Daoy (cell line): ENCODE data around the gene KLK6. TPM values are rescaled to one million over a fixed set of nuclear protein-coding genes. Genes with fewer than 3 reads are reported as not detected.
"Not testable (repeated sequence)": the region's sequence is repeated elsewhere in the genome, so short reads cannot be mapped to it uniquely, and the experiment has no call there.

ENCODE experiments used
- DNase-seq: peaks from one replicate; pipeline ENCODE4 v3.0.0-alpha.2; 2015; ENCODE audit warnings: low read depth
- total RNA-seq: library from RNA; depleted of rRNA; stranded (reverse); fragments of >200 nt; shearing (Covaris generic); gene quantifications from 2 replicates; pipeline ENCODE4 v1.2.3, GENCODE V29; 2014

The KLK6 gene
- total RNA-seq, 1 experiment from 2014 or later: not detected

DNA sequence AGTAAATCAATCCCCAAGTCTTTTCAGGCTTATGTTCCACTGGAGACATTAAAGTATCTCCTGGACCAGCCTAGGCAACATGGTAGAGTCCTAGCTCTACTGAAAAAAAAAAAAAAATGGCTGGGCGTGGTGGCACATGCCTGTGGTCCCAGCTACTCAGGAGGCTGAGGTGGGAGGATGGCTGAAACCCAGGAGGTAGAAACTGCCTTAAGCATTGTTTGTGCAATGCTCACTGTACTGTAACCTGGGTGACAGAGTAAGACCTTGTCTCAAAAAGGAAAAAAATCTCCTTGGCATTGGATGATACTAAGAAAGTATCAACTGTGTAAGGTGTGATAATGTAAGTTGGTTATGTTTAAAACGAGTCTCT lies 23.3 kb upstream of the KLK6 start:
- no peak for DNase-seq

DNA sequence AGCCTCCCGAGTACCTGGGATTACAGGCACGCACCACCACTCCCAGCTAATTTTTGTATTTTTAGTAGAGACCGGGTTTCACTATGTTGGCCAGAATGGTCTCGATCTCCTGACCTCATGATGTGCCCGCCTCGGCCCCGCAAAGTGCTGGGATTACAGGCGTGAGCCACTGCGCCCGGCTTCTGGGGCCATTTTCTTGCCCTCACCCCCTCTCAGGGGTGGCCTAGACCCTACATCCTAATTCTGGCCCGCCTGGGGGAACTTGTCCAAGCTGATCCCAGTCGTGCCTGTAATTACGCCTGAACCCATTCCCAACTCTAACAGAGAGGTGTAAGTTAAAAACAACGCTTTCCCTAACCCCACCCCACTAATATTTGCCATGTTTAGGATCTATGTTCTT lies 15.0 kb upstream of the KLK6 start:
- not testable (repeated sequence) for DNase-seq

DNA sequence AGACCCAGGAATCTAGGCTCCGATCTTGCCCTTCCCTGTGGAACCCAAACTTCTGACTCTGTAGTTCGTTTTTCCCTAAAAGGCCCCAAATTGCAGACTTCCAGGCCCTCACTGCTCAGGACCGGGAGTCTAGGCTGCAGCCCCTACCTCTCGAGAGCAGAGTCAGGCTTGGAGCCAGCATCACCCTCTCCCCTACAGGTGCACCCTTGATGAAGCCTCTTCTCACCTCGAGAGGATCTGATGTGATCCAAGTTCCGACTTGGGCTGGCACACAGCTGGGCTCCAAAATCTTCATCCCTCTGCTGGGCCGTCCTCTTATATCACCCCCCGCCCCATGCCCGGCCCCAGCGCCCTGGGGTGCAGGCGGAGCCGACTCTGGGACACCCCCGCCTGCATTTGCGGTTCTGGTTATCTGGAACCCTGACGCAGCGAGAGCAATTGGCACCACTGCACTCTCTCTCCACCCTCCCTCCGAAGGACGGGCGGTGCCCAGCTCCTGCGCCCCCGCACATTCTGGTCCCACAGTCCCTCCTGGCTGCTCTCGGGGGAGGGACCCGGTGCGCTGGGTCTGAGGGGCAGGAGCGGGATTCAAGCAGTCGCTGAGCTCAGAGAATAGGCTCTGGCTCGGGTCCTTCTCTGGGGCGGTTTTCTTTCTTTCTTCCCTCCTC lies 14.4 kb upstream of the KLK6 start, which contains the start of gene KLK7:
KLK7 (minus strand) TSS at position 293 of the 668 bp plus-strand sequence. CDS start 1,518 bp downstream, outside the sequence.
- DNase-seq: peak; percentile 46

DNA sequence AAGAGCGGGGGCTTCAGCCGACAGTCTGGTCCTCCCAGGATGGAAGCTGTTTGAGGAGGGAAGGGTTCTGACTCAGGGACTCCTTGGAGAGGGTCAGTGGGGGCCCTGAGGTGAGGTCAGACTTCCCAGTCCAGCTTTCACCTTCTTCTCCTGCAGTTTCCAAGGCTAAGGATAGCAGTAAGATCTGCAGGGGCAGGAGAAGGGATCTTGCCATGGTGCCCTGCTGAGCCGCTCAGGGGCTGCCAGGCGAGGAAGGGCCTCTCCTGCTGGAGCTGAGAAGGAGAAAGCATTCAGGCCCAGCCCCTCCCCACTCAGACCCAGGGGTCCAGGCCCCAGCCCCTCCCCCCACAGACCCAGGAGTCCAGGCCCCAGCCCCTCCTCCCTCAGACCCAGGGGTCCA lies 12.8 kb upstream of the KLK6 start:
- no peak for DNase-seq

DNA sequence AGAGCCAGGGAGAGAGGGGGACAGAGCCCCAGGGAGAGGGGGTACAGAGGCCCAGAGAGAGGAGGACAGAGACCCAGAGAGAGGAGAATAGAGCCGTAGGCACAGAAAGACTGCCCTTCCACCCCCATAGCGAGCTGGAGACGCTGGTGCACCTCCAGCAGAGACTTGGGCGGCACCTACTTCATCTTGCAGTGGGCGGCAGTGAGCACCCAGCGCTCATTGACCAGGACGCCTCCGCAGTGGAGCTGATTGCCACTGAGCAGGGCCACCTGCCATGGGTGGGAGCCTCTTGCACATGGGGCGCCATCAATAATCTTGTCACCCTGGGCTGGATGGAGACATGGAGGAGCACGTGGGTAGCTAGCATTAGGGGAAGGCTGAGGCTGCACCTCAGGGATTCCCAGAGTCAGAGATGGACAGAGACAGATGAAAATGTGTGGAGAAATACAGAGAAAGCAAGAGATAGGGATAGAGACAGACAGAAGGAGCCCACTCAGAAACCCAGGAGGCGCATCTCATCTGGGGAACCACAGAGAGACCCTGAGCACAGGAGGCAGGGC lies 12.3 kb upstream of the KLK6 start:
- no peak for DNase-seq

DNA sequence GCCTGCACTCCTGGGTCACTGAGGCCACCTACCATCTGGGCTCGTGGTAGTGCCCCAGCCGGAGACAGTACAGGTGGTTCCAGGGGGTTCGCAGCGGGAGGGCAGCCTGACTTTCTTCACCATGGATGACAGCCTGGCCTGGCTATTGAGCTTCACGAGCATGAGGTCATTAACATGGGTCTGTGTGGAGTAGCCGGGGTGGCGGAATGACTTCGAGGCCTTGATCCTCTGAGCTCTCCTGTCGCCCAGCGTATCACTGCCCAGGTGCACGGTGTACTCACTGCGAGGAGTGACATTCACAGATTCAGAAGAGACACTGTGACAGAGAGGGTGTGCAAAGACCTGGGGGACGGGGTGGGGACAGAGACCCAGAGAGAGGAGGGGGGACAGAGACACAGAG lies 10.8 kb upstream of the KLK6 start:
- no peak for DNase-seq

DNA sequence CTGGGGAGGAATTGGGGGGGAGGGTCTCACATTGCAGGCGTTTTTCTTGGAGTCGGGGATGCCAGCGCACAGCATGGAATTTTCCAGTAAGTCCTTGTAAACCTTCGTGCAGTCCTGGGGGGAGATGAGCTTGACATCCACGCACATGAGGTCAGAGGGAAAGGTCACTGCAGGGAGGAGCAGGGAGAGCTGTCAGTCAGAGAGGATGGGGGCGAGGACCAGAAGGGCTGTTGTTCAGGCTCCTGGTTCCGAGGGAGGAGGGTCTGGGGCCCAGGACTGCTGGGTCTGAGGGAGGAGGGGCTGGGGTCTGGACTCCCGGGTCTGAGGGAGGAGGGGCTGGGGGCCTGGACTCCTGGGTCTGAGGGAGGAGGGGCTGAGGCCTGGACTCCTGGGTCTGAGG lies 10.4 kb upstream of the KLK6 start:
- no peak for DNase-seq

DNA sequence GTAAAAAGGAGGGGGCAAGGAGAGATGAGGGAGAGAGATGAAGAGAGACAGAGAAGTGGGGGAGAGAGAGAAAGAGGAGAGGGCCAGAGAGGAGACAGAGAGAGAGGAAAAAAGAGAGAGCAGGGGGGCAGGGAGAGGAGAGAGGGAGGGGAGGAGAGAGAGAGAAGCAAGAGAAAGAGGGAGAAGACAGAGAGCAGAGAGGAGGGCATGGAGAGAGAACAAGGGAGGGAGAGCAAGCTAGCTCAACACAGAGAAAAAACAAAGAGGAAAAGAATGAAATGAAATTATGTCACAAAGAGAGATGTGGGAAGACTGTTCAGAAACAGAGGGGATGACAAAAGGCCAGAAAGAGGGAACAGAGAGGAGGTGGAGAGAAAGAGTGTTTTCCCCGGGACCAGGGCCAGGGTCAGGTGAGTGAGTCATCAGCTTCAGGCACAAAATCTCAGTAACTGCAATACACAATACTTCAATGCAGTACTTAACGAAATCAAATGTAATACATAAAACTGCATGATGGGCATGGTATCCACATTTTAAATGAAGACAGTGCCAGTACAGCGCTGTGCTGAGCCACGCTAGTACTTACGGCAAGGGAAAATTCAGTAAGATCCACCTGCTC lies 9.5 kb upstream of the KLK6 start:
- no peak for DNase-seq

DNA sequence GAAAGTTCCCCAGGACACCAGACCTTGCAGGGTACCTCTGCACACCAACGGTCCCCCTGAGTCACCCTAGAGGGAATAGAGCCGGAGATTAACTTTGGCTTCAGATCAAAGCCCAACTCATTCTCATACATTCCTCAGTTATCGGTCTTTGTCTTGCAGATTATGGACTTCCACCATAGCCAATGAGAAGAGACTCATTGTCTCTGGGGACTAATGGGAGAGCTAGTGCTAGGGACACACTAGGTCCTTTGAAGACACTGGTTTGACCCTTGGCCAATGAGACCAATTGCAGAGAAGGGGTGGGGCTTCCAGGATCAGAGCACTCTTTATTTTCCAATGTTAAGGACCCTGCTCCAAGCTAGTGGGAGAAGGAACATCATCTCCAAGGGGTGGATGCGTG lies 8.2 kb upstream of the KLK6 start:
- DNase-seq: no peak

DNA sequence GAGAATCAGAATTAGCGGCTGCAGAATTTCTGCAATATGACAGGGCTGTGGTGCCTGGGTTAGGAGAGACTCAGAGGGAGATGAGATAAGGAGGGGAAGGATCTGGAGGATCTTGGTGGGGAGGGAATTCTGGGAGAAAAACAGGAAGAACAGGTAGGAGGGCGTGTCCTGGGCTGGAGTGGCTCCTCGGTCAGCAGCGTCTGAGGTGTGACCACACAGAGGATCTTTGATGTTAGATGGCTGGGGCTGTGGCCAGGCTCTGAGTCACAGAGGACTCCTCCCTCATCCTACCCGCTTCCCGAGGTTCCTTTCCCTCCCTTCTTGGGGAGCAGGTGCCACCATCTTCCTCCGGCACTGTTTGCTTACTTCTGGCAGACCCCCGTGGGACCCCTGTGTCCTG lies 6.4 kb upstream of the KLK6 start:
- DNase-seq: peak; percentile 63

DNA sequence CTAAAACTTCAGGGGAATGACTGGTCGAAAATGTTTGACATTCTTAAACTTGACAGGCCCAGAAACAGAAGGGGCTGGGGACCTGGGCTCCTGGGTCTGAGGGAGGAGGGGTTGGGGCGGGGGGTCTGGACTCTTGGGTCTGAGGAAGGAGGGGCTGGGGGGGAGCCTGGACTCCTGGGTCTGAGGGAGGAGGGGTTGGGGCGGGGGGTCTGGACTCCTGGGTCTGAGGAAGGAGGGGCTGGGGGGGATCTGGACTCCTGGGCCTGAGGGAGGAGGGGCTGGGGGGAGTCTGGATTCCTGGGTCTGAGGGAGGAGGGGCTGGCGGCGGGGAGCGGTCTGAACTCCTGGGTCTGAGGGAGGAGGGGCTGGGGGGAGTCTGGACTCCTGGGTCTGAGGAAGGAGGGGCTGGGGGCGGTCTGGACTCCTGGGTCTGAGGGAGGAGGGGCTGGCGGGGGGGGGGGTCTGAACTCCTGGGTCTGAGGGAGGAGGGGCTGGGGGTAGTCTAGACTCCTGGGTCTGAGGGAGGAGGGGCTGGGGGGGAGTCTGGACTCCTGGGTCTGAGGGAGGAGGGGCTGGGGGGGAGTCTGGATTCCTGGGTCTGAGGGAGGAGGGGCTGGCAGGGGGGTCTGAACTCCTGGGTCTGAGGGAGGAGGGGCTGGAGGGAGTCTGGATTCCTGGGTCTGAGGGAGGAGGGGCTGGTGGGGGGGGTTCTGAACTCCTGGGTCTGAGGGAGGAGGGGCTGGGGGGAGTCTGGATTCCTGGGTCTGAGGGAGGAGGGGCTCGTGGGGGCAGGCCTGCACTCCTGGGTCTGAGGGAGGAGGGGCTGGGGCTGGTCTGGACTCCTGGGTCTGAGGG lies 5.5 kb upstream of the KLK6 start:
- no peak for DNase-seq

DNA sequence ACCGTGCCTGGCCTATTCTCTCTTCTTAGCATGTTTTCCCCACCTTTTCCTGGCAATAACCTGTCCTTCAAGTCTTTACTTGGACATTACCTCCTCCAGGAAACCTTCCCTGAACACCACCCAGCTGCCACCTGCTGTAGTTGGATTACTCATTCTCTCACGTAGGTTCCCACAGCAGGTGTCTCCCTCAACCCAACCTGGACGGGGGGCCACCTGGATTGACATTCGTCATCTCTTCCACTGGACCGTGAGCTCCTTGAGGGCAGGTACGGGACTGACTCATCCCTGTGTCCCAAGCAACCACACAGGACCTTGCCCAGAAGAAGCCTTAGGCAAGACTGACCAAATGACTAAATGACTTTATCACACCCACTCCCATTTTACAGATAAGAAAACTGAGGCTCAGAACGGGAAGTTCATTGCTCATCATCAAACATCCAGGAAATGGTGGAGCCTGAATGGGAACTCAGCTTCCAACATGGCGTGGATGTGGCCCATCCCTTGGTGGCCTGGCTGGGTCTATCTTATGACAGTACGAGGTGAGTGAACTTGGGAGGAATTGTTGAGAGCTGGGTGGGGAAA lies 3.5 kb upstream of the KLK6 start:
- DNase-seq: no peak

DNA sequence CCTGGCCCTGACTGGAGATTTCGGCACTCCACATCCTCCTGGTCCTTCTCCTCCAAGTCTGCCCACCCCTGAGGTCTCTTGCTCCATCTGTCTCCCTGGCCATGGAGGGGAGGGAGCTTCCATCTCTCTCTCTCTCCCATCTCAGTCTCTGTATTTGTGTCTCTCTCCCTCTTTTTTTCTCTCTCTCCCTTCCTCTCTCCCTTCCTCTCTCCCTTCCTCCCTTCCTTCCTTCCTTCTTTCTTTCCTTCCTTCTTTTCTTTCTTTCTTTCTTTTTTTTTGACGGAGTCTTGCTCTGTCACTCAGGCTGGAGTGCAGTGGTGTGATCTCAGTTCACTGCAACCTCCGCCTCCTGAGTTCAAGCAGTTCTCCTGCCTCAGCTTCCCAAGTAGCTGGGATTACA lies 419 bp upstream of the KLK6 start:
- DNase-seq: not testable (repeated sequence)

DNA sequence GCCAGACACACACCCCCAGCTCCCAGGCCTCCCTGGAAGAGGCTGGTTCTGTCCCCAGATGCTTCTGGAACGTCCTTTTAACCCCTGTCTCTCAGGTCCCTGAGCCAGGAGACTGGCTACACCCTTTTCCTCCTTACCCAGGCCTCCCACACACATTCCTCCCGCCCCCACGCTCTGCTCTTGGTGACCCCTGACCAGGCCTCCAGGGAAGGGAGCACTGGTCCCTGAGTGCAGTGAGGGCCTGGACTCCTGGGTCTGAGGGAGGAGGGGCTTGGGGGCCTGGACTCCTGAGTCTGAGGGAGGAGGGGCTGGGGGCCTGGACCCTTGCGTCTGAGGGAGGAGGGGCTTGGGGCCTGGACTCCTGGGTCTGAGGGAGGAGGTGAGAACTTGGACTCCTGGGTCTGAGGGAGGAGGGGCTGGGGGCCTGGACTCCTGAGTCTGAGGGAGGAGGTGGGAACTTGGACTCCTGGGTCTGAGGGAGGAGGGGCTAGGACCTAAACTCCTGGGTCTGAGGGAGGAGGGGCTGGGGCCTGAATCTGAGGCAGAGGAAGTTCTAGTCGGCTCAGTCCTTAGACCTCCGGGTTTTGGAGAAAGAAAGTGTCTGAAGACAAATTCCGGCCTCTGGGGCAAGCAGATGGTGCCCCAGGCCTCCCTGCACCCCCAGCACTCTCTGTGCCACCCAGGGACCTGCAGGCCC lies 527 bp downstream of the KLK6 start:
- no peak for DNase-seq

DNA sequence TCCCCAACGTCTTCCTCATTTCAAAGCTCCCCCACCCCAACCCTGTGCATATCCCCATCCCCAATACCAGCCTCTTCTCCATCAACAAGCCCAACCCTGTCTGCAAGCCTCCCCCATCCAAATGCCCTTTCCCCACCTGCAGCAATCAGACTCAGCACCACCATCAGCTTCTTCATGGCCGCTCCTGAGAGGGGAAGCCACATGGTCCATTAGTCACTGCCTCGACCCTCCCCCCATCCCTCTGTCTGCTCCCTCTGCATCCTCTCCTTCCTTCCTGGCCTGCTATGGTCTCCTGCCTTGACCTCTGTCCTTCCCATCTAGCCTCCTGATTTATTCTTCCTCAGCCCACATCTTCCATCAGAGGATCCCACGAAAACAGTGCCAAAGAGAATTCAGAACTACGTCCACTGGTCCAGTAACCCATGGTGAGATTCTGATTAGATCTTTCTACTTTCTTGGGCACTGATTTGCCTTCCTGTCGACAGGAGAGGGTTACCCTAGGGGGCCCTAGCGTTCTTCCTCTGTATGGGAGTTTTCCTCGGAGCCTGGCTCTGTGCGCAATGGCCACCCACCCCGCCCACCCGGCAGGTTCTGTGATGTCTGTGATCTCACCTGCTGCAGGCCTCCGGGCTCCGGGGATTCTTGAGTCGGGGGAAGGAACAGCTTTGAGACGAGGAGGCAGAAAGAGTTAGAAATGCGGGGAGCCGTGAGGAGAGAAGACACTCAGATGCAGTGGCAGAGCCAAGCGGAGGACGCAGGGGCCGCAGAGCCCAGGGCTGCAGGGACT lies 1.3 kb downstream of the KLK6 start:
- no peak for DNase-seq

DNA sequence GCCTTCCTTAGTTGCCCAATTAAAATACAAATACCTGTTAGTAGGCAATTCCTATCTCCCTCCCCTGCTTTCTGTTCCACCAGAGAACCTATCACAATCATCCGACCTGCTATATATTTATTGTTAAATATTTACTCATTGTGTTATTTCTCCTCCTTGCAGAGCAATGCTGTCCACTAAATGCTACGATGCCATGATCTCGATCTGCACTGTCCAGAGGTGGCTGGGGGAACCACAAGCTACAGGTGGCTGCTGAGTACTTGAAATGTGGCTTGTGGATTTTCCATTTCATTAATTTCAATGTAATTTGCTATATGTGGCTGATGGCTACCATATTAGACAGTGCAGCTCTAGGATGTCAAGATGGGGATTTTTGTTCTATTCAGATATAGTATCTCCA lies 5.1 kb downstream of the KLK6 start:
- no peak for DNase-seq

DNA sequence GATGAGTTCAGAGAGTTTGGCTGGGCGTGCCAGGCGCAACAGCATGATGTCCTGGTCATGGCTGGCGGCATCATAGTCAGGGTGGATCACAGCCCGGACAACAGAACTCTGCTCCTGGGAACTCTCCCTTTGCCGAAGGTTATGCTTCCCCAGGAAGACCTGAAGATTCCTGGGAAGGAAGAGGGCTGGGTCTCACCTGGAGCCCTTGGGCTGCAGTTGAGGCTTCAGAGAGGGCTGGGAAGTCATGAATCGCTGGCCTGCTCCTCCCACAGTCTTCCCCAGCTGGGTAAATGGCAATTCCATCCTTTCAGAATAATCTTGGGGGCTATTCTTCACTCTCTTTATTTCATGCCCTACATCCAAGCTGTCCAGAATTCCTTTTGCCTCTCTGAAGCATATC lies 6.0 kb downstream of the KLK6 start:
- no peak for DNase-seq

DNA sequence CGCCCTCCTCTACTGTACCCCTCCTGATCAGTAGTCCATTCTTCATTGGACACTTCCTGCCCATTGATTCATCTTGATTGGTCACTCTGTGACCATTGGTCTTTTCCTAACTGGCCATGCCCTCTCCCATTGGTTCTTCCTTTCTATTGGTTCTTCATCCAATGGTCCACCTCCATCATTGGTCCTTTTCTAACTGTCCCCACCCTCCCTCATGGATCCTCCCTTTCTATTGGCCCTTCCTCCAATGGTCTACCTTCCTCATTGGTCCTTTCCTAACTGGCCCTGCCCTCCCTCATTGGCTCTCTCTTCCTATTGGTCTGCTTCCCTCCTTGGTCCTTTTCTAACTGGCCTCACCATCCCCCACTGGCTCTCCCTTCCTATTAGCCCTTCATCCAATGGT lies 7.1 kb downstream of the KLK6 start:
- no peak for DNase-seq

DNA sequence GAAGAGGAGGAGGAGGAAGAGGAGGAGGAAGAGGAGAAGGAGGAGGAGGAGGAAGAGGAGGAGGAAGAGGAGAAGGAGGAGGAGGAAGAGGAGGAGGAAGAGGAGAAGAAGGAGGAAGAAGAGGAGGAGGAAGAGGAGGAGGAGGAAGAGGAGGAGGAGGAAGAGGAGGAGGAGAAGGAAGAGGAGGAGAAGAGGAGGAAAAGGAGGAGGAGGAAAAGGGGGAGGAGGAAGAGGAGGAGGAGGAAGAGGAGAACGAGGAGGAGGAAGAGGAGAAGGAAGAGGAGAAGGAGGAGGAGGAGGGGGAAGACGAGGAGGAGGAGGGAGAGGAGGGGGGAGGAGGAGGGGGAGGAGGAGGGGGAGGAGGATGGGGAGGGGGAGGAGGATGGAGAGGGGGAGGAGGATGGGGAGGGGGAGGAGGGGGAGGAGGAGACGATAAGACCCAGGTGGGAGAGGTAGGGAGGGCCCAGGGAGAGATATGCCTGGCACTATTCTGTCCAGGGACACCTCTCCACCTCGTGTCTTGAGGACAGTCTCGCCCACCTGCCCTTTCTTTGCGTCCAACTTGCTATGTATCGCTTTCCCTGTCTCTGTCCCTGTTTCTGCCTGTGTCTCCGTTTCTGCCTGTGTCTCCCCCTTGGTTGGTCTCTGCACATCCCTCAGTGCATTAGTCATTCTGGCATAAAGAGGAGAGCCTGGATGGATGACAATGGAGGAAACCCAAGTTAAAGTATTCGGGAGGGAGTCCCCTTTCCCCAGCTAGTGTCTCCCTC lies 9.5 kb downstream of the KLK6 start:
- DNase-seq: peak; percentile 61

DNA sequence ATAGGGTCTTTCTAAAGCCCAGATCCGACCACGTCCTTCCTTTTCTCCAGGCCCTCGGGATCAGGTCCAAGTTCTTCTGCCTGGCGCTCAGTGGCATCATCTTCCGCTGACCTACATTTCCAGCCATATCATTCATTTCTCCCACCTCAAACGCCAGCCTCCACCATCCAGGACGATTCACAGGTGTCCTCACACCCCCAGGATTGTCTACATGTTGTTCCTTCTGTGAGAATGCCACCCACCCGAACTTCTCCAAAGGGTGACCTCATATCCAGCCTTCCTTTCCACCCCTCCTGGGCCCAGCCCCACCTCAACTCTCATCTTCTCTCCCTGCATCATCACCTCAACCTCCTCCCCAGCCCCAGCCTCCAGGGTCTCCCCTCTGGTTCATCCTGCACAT lies 11.8 kb downstream of the KLK6 start:
- DNase-seq: no peak
